MCF 10A (cell line): ENCODE measurements around the gene LAPTM5. TPM values are rescaled to one million over a fixed set of nuclear protein-coding genes. Genes with fewer than 3 reads are reported as not detected.

ENCODE experiments used
- BruUV-seq: library from RNA; stranded (reverse); fragments of 400-500 nt; replicated peaks from 2 replicates; lab custom pipeline; 2021; lab: Mats Ljungman, UMichigan
- CTCF ChIA-PET: fragments of 300-600 bp; sonication (Branson Sonifier 250); formaldehyde crosslinking; extraction: SDS; loops from one replicate; lab custom pipeline; 2021; ENCODE audit warnings: antibody characterized with exemption, inconsistent platforms; lab: Yijun Ruan, JAX
- POLR2A ChIA-PET: fragments of 300-600, 350-650 bp; sonication (Branson Sonifier 250); formaldehyde crosslinking; extraction: SDS; loops from one replicate; lab custom pipeline; 2020; ENCODE audit warnings: antibody characterized with exemption, inconsistent platforms; lab: Yijun Ruan, JAX
- DNase-seq: peaks from one replicate; pipeline ENCODE4 v3.0.0-alpha.2; 2018; ENCODE audit not compliant: unreplicated experiment
- H3K27ac Mint-ChIP-seq: one replicate; pipeline ENCODE4 v1.8.0; 2022; ENCODE audit warnings: mild to moderate bottlenecking, low read depth, mixed read lengths; ENCODE audit not compliant: unreplicated experiment
- H3K27me3 Mint-ChIP-seq: one replicate; pipeline ENCODE4 v1.8.0; 2022; ENCODE audit warnings: mixed read lengths; ENCODE audit not compliant: insufficient read depth, unreplicated experiment
- H3K36me3 Mint-ChIP-seq: one replicate; pipeline ENCODE4 v1.8.0; 2022; ENCODE audit warnings: mild to moderate bottlenecking, moderate library complexity, mixed read lengths; ENCODE audit not compliant: insufficient read depth, unreplicated experiment
- H3K4me1 Mint-ChIP-seq: one replicate; pipeline ENCODE4 v1.8.0; 2022; ENCODE audit warnings: mixed read lengths; ENCODE audit not compliant: insufficient read depth, unreplicated experiment
- H3K4me3 Mint-ChIP-seq: one replicate; pipeline ENCODE4 v1.8.0; 2022; ENCODE audit warnings: mild to moderate bottlenecking, moderate library complexity, mixed read lengths; ENCODE audit not compliant: unreplicated experiment
- H3K9me3 Mint-ChIP-seq: one replicate; pipeline ENCODE4 v1.8.0; 2022; ENCODE audit warnings: mixed read lengths; ENCODE audit not compliant: unreplicated experiment
- intact Hi-C: fragments of 100-400 bp; cut with micrococcal nuclease; formaldehyde crosslinking; loops from 2 replicates; pipeline ENCODE4 v1.14.1; 2022
- total RNA-seq: library from RNA; stranded (reverse); gene quantifications from 2 replicates; pipeline ENCODE4 v1.2.3, GENCODE V29; 2022
- TF ChIP-seq, protein P1 (sequence below): fragments of 200-600 bp; IDR thresholded peaks from one replicate; pipeline ENCODE4 v1.8.0; 2022; ENCODE audit warnings: antibody characterized with exemption, mild to moderate bottlenecking; ENCODE audit not compliant: unreplicated experiment

LAPTM5 gene
- total RNA-seq, 1 experiment from 2014 or later: 15.9 TPM

DNA sequence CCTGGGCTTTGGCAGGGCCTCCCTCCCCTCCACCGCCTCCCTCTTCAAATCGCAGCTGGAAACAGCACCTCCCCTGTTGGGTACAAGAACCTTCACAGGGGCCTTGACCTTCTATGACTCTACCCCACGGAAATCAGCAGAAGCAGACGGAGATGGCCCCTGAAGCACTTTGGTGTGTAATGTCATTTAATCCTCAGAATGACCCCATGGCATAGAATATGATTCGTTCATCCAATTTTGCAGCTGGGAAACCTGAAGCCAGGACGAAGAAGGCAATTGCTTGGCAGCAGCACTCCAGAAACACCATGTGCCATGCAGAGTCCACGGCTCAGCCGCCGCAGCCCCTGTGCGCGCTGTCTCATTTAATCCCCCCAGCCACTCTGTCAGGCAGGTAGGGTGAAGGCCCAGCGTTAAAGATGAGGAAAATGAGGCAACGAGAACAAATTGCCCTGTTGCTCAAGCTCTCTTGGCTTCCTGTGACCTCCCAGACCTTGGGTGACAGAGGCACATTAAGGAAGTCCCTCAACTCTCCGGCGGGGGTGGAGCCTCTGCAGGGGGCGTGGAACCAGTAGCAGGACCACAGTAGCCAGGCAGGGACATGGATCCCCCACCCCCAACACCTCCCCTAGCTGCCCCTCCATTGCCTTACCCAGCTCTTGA lies 25.8 kb upstream of the LAPTM5 start:
- ChIA-PET CTCF (interaction anchor here (0.6 to 7.1 kb wide), 15 partner anchors 10 to 164 kb away, joined by 3 to 198 read pairs (median 7); partner anchors contain the start of genes MATN1 and SDC3), POLR2A (interaction anchor here (0.5 to 2.6 kb wide), 10 partner anchors 14 to 1552 kb away, joined by 3 to 19 read pairs (median 4); no protein-coding TSS in a partner anchor)
- no peak overlapping the region for H3K4me3 Mint-ChIP-seq
- no TSS peak for BruUV-seq
- no peaks in the 10 kb centered on the region for H3K27me3 Mint-ChIP-seq
- intact Hi-C loops: loop anchor here (10.0 kb wide), 1 partner anchor 401 kb away; no protein-coding TSS in a partner anchor
- peaks cover 59% of the 10 kb centered on the region for H3K4me1 Mint-ChIP-seq
- H3K36me3 Mint-ChIP-seq: peaks cover 73% of the 10 kb centered on the region
- H3K27ac Mint-ChIP-seq: peak overlapping the region; percentile 70
- TF ChIP-seq, protein P1, sequence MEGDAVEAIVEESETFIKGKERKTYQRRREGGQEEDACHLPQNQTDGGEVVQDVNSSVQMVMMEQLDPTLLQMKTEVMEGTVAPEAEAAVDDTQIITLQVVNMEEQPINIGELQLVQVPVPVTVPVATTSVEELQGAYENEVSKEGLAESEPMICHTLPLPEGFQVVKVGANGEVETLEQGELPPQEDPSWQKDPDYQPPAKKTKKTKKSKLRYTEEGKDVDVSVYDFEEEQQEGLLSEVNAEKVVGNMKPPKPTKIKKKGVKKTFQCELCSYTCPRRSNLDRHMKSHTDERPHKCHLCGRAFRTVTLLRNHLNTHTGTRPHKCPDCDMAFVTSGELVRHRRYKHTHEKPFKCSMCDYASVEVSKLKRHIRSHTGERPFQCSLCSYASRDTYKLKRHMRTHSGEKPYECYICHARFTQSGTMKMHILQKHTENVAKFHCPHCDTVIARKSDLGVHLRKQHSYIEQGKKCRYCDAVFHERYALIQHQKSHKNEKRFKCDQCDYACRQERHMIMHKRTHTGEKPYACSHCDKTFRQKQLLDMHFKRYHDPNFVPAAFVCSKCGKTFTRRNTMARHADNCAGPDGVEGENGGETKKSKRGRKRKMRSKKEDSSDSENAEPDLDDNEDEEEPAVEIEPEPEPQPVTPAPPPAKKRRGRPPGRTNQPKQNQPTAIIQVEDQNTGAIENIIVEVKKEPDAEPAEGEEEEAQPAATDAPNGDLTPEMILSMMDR: no peak
- DNase-seq: no peak
- no peaks in the 10 kb centered on the region for H3K9me3 Mint-ChIP-seq

GRCh38 chr1:30782361-30783255 lies 25.0 kb upstream of the LAPTM5 start:
- Mint-ChIP-seq H3K27ac (peak overlapping the region; percentile 70), H3K4me3 (peak overlapping the region; percentile 43), H3K9me3 (no peaks in the 10 kb centered on the region), H3K27me3 (no peaks in the 10 kb centered on the region), H3K4me1 (peaks cover 54% of the 10 kb centered on the region), H3K36me3 (peaks cover 67% of the 10 kb centered on the region)
- TF ChIP-seq, protein P1: peak; percentile 66
- intact Hi-C loops: loop anchor here (1.0 to 10.0 kb wide), 2 partner anchors 129 to 402 kb away; no protein-coding TSS in a partner anchor
- peak; percentile 59 for DNase-seq
- POLR2A ChIA-PET: interaction anchor here (0.6 to 2.6 kb wide), 10 partner anchors 15 to 1552 kb away, joined by 3 to 19 read pairs (median 4); no protein-coding TSS in a partner anchor
- CTCF ChIA-PET: interaction anchor here (0.6 to 7.1 kb wide), 18 partner anchors 8 to 164 kb away, joined by 3 to 198 read pairs (median 7); partner anchors contain the start of genes MATN1 and SDC3
- BruUV-seq: no TSS peak

- BruUV-seq: no TSS peak
- TF ChIP-seq, protein P1: no peak
- H3K9me3 Mint-ChIP-seq: no peaks in the 10 kb centered on the region
- H3K4me1 Mint-ChIP-seq: peaks cover 50% of the 10 kb centered on the region
- no peak for DNase-seq
- intact Hi-C loops: loop anchor here (1.0 to 10.0 kb wide), 2 partner anchors 129 to 403 kb away; no protein-coding TSS in a partner anchor
- no peak overlapping the region for H3K4me3 Mint-ChIP-seq
- H3K36me3 Mint-ChIP-seq: peaks cover 60% of the 10 kb centered on the region
- H3K27me3 Mint-ChIP-seq: no peaks in the 10 kb centered on the region
- no peak overlapping the region for H3K27ac Mint-ChIP-seq
- ChIA-PET CTCF (interaction anchor here (0.6 to 7.1 kb wide), 18 partner anchors 9 to 536 kb away, joined by 3 to 198 read pairs (median 6); partner anchors contain the start of genes MATN1 and SDC3), POLR2A (interaction anchor here (1.7 to 2.6 kb wide), 3 partner anchors 20 to 129 kb away, joined by 4 to 19 read pairs (median 11); no protein-coding TSS in a partner anchor)
Observed at GRCh38 chr1:30781906-30782305, 24.3 kb upstream of the LAPTM5 start.
